ENCODE data around the gene BCAS3. TPM values are rescaled to one million over a fixed set of nuclear protein-coding genes. Genes with fewer than 3 reads are reported as not detected.
"Not testable (repeated sequence)": the region's sequence is repeated elsewhere in the genome, so short reads cannot be mapped to it uniquely, and the experiment has no call there.

BCAS3 gene
- total RNA-seq, 2 donors from 2014 or later, result 28.0 to 37.7 TPM

DNA sequence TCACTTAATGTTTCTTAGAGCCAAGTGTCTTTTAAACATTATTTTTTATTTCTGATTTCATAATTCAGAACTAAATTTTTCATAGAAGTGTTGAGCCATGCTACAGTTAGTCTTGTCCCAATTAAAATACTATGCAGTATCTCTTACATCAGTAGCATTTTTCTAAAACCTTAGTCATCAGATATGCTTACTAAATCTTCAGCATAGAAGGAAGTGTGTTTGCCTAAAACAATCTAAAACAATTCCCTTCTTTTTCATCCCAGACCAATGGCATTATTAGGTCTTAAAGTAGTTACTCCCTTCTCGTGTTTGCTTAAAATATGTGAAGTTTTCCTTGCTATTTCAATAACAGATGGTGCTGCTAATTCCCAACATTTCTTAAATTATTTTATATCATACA lies 13.6 kb upstream of the BCAS3 start:
- H3K27ac Mint-ChIP-seq, result no peak overlapping the region
- H3K36me3 Mint-ChIP-seq (ENCODE audit: low read depth), result peaks cover 22% of the 10 kb centered on the region
- no peak overlapping the region for H3K4me3 Mint-ChIP-seq
- TF ChIP-seq, protein P1, sequence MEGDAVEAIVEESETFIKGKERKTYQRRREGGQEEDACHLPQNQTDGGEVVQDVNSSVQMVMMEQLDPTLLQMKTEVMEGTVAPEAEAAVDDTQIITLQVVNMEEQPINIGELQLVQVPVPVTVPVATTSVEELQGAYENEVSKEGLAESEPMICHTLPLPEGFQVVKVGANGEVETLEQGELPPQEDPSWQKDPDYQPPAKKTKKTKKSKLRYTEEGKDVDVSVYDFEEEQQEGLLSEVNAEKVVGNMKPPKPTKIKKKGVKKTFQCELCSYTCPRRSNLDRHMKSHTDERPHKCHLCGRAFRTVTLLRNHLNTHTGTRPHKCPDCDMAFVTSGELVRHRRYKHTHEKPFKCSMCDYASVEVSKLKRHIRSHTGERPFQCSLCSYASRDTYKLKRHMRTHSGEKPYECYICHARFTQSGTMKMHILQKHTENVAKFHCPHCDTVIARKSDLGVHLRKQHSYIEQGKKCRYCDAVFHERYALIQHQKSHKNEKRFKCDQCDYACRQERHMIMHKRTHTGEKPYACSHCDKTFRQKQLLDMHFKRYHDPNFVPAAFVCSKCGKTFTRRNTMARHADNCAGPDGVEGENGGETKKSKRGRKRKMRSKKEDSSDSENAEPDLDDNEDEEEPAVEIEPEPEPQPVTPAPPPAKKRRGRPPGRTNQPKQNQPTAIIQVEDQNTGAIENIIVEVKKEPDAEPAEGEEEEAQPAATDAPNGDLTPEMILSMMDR (conservative IDR thresholded peaks at IDR 0.05), result no peak
- Histone ChIP-seq H3K27ac (ENCODE audit: low read depth, low read length) (no peak overlapping the region), H3K4me1 (ENCODE audit: control insufficient read depth, insufficient read depth, low read length) (no peaks in the 10 kb centered on the region), H3K27me3 (ENCODE audit: control insufficient read depth, insufficient read depth, low read length, poor library complexity, severe bottlenecking) (no peaks in the 10 kb centered on the region), H3K9ac (ENCODE audit: extremely low read depth, low read length, poor library complexity, severe bottlenecking) (no peak overlapping the region), H3K4me3 (ENCODE audit: low read length) (no peak overlapping the region), H3K9me3 (ENCODE audit: control insufficient read depth, low read length) (no peaks in the 10 kb centered on the region), H3K36me3 (ENCODE audit: control insufficient read depth, insufficient read depth, low read length) (peaks cover 39% of the 10 kb centered on the region)
- peaks cover 5% of the 10 kb centered on the region for H3K4me1 Mint-ChIP-seq
- 100% methylated on average over 1 of the region's 1 CpG for WGBS, 2 experiments (ENCODE audit: insufficient coverage in 1 of 2, insufficient read length in 1 of 2)
- no peaks in the 10 kb centered on the region for H3K9me3 Mint-ChIP-seq
- DNase-seq, result no peak
- H3K27me3 Mint-ChIP-seq (ENCODE audit: insufficient read depth), result no peaks in the 10 kb centered on the region

DNA sequence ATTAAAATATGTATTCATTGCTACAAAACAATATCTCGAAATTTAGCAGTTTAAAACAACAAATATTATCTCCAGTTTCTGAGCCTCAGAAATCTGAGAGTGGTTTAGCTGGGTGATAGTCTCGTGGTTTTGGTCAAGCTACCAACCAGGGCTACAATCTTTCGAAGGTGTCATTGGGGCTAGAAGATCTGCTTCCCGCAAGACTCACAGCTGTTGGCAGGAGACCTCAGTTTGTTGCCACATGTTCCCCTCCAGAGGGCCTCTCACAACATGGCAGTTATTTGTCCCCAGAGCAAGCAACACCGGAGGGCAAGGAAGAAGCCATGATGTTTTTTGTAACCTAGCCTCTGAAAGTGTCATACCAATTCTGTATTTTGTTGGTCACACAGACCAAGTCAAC lies 12.0 kb upstream of the BCAS3 start:
- Mint-ChIP-seq H3K4me3 (no peak overlapping the region), H3K9me3 (no peaks in the 10 kb centered on the region), H3K27ac (peak overlapping the region; percentile 52), H3K27me3 (ENCODE audit: insufficient read depth) (no peaks in the 10 kb centered on the region), H3K4me1 (no peaks in the 10 kb centered on the region), H3K36me3 (ENCODE audit: low read depth) (peaks cover 19% of the 10 kb centered on the region)
- H3K9me3 ChIP-seq (ENCODE audit: control insufficient read depth, low read length), result no peaks in the 10 kb centered on the region
- no peaks in the 10 kb centered on the region for H3K4me1 ChIP-seq (ENCODE audit: control insufficient read depth, insufficient read depth, low read length)
- TF ChIP-seq, protein P1 (conservative IDR thresholded peaks at IDR 0.05), result no peak
- no peak overlapping the region for H3K27ac ChIP-seq (ENCODE audit: low read depth, low read length)
- no peak overlapping the region for H3K9ac ChIP-seq (ENCODE audit: extremely low read depth, low read length, poor library complexity, severe bottlenecking)
- peaks cover 37% of the 10 kb centered on the region for H3K36me3 ChIP-seq (ENCODE audit: control insufficient read depth, insufficient read depth, low read length)
- DNase-seq, result no peak
- WGBS, 2 experiments (ENCODE audit: insufficient coverage in 1 of 2, insufficient read length in 1 of 2), result 94 to 95% methylated on average over 3 to 5 of the region's 5 CpGs
- H3K27me3 ChIP-seq (ENCODE audit: control insufficient read depth, insufficient read depth, low read length, poor library complexity, severe bottlenecking), result no peaks in the 10 kb centered on the region
- no peak overlapping the region for H3K4me3 ChIP-seq (ENCODE audit: low read length)

DNA sequence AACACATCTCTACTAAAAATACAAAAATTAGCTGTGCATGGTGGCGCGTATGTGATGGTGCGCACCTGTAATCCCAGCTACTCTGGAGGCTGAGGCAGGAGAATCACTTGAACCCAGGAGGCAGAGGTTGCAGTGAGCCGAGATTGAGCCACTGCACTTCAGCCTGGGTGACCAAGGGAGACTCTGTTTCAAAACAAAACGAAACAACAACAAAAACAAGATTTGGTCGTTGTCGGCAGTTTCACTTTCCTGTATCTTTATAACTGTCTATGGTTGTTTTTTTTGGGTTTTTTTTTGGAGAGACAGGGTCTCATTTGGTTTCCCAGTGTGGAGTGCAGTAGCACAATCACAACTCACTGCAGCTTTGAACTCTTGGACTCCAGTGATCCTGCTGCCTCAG lies 8.9 kb upstream of the BCAS3 start:
- H3K4me3 Mint-ChIP-seq; H3K9me3 ChIP-seq (ENCODE audit: control insufficient read depth, low read length); H3K27ac ChIP-seq (ENCODE audit: low read depth, low read length); H3K9me3 Mint-ChIP-seq; DNase-seq; H3K4me1 Mint-ChIP-seq; H3K4me1 ChIP-seq (ENCODE audit: control insufficient read depth, insufficient read depth, low read length); H3K4me3 ChIP-seq (ENCODE audit: low read length); H3K9ac ChIP-seq (ENCODE audit: extremely low read depth, low read length, poor library complexity, severe bottlenecking); H3K27ac Mint-ChIP-seq; H3K27me3 ChIP-seq (ENCODE audit: control insufficient read depth, insufficient read depth, low read length, poor library complexity, severe bottlenecking); H3K27me3 Mint-ChIP-seq (ENCODE audit: insufficient read depth): not testable (repeated sequence)
- 98% methylated on average over 5 to 7 of the region's 7 CpGs for WGBS, 2 experiments (ENCODE audit: insufficient coverage in 1 of 2, insufficient read length in 1 of 2)
- peaks cover 24% of the 10 kb centered on the region for H3K36me3 ChIP-seq (ENCODE audit: control insufficient read depth, insufficient read depth, low read length)
- peaks cover 13% of the 10 kb centered on the region for H3K36me3 Mint-ChIP-seq (ENCODE audit: low read depth)

DNA sequence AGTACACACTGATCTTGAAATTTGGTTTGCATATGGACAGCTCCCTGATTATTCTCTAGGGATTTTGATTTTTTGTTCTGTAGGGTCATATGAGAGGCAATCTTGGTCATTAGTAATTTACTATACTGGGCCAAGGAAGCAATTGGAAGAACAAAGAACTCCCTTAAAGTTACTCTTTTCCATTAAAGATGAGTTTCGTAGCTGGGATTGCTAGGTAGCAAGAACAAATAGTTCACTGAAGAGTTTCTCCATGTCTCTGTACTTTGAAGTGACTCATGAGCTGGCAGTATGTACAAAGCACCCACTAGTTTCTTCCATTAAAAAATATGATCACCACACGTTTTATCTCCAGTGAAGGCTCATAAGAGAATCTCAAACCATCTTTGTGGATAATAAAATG lies 6.2 kb upstream of the BCAS3 start:
- WGBS, 2 experiments (ENCODE audit: insufficient coverage in 1 of 2, insufficient read length in 1 of 2), result 83 to 100% methylated on average over 1 to 2 of the region's 2 CpGs
- no peaks in the 10 kb centered on the region for H3K27me3 ChIP-seq (ENCODE audit: control insufficient read depth, insufficient read depth, low read length, poor library complexity, severe bottlenecking)
- no peaks in the 10 kb centered on the region for H3K27me3 Mint-ChIP-seq (ENCODE audit: insufficient read depth)
- no peaks in the 10 kb centered on the region for H3K36me3 Mint-ChIP-seq (ENCODE audit: low read depth)
- H3K36me3 ChIP-seq (ENCODE audit: control insufficient read depth, insufficient read depth, low read length), result peaks cover 2% of the 10 kb centered on the region
- no peaks in the 10 kb centered on the region for H3K9me3 ChIP-seq (ENCODE audit: control insufficient read depth, low read length)
- no peaks in the 10 kb centered on the region for H3K4me1 Mint-ChIP-seq
- no peak overlapping the region for H3K4me3 ChIP-seq (ENCODE audit: low read length)
- H3K9me3 Mint-ChIP-seq, result no peaks in the 10 kb centered on the region
- H3K9ac ChIP-seq (ENCODE audit: extremely low read depth, low read length, poor library complexity, severe bottlenecking), result no peak overlapping the region
- DNase-seq, result no peak
- H3K27ac Mint-ChIP-seq, result no peak overlapping the region
- TF ChIP-seq, protein P1 (conservative IDR thresholded peaks at IDR 0.05), result no peak
- H3K4me1 ChIP-seq (ENCODE audit: control insufficient read depth, insufficient read depth, low read length), result no peaks in the 10 kb centered on the region
- no peak overlapping the region for H3K4me3 Mint-ChIP-seq
- no peak overlapping the region for H3K27ac ChIP-seq (ENCODE audit: low read depth, low read length)

DNA sequence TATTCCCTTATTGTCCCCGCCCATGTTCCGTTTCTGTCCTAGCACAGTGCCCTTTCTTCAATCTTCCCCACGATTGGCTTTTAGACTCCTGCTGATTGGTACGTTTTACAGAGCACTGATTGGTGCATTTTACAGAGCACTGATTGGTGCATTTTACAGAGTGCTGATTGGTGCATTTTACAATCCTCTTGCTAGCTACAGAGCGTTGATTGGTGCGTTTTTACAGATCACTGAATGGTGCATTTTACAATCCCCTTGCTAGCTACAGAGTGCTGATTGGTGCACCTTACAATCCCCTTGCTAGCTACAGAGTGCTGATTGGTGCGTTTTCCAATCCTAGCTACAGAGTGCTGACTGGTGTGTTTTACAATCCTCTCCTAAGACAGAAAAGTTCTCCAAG lies 3.0 kb upstream of the BCAS3 start:
- H3K27ac ChIP-seq (ENCODE audit: low read depth, low read length); H3K27me3 ChIP-seq (ENCODE audit: control insufficient read depth, insufficient read depth, low read length, poor library complexity, severe bottlenecking); H3K36me3 ChIP-seq (ENCODE audit: control insufficient read depth, insufficient read depth, low read length); H3K4me3 ChIP-seq (ENCODE audit: low read length); H3K4me3 Mint-ChIP-seq; DNase-seq; H3K27ac Mint-ChIP-seq; H3K9ac ChIP-seq (ENCODE audit: extremely low read depth, low read length, poor library complexity, severe bottlenecking); H3K4me1 Mint-ChIP-seq; H3K27me3 Mint-ChIP-seq (ENCODE audit: insufficient read depth); H3K9me3 Mint-ChIP-seq; H3K9me3 ChIP-seq (ENCODE audit: control insufficient read depth, low read length); H3K4me1 ChIP-seq (ENCODE audit: control insufficient read depth, insufficient read depth, low read length); H3K36me3 Mint-ChIP-seq (ENCODE audit: low read depth): not testable (repeated sequence)
- 87 to 93% methylated on average over 4 to 7 of the region's 7 CpGs for WGBS, 2 experiments (ENCODE audit: insufficient coverage in 1 of 2, insufficient read length in 1 of 2)
